Tibial nerve (tissue), 3 donors: Measurements from ENCODE around the gene ACP1.

Experiments used
- POLR2A ChIP-seq, 2 donors: fragments of 450-650 bp; IDR thresholded peaks; one replicate each; pipeline ENCODE4 v1.6.1; 2017; ENCODE audit warnings: antibody characterized with exemption in 2 of 2, mild to moderate bottlenecking in 2 of 2, moderate library complexity in 2 of 2
- TF ChIP-seq, protein P1 (sequence below), 5 experiments: fragments of 200-600 bp in 3 of 5; fragments of 450-650 bp in 2 of 5; sonication (generic) in 3 of 5; IDR thresholded peaks; one replicate each; pipeline ENCODE4 v1.5.1; 2016 to 2019; ENCODE audit warnings: antibody characterized with exemption in 5 of 5, mild to moderate bottlenecking in 3 of 5, moderate library complexity in 2 of 5

DNA sequence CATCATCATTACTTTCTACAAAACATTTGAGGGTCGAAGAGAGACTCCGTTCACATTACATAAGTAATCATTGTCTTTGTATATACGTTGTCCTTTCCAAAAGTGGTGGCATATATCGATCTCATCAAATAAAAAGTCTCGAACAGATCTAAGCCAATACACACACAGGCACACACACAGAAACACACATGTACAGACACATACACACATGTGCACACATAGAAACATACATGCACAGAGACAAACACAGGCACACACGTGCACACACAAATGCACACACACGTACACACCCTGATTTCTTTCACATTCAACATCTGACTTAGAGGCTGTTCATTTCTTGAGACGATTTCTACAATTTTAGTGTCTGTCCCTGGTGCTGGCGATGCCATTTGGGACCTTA lies 40.6 kb downstream of the ACP1 start:
- TF ChIP-seq, protein P1, sequence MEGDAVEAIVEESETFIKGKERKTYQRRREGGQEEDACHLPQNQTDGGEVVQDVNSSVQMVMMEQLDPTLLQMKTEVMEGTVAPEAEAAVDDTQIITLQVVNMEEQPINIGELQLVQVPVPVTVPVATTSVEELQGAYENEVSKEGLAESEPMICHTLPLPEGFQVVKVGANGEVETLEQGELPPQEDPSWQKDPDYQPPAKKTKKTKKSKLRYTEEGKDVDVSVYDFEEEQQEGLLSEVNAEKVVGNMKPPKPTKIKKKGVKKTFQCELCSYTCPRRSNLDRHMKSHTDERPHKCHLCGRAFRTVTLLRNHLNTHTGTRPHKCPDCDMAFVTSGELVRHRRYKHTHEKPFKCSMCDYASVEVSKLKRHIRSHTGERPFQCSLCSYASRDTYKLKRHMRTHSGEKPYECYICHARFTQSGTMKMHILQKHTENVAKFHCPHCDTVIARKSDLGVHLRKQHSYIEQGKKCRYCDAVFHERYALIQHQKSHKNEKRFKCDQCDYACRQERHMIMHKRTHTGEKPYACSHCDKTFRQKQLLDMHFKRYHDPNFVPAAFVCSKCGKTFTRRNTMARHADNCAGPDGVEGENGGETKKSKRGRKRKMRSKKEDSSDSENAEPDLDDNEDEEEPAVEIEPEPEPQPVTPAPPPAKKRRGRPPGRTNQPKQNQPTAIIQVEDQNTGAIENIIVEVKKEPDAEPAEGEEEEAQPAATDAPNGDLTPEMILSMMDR (IDR thresholded peaks at IDR 0.05): no peak
- TF ChIP-seq POLR2A (IDR thresholded peaks at IDR 0.05): no peak
